ENCODE results near the gene FIGN. TPM values are rescaled to one million over a fixed set of nuclear protein-coding genes. Genes with fewer than 3 reads are reported as not detected.

The FIGN gene
- total and polyA plus RNA-seq, 9 of the 15 experiments (the other 6 are each of a cell fraction or from before 2014, with no cell fraction given): 0.02 TPM; not detected in 8

DNA sequence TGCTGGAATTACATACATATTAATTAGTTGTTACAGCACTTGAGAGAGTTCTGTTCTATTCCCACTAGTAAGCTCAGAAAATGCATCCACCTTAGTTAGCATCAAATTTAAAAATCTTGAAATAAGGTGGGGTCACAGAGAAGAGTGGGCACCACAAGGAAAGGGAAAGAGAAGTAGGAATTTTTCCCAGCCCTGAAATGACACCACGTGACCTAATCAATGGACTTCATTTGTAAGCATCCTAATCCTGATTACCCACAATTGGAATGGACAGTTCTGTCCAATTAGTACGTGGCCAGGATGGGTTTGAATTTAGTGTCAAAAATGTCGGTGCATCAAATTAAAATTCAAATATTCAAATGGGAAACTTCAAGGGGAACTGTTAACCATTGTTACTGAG, 186.8 kb downstream of the FIGN start:
- BruUV-seq (replicated peaks): no TSS peak
- TF ChIP-seq EP400 (IDR thresholded peaks at IDR 0.05) (no peak), TFE3 (CRISPR knock-in tag; IDR thresholded peaks at IDR 0.05) (peak; percentile 58), TSC22D4 (tag; IDR thresholded peaks at IDR 0.05) (no peak)
- Histone ChIP-seq H3K4me1 (replicated peaks in 1 of 2; ENCODE audit: control insufficient read depth in 2 of 2, insufficient read depth in 2 of 2, low read length in 2 of 2) (no peaks in the 10 kb centered on the region), H3K4me3 (no peak overlapping the region), H3K9me1 (ENCODE audit: control insufficient read depth, insufficient read depth, low read length) (no peaks in the 10 kb centered on the region), H3K27me3 (ENCODE audit: control insufficient read depth in 2 of 2, insufficient read depth in 2 of 2, low read length in 2 of 2) (no peaks in the 10 kb centered on the region), H3K4me2 (ENCODE audit: insufficient read depth, low read length) (no peak overlapping the region), H2AFZ (ENCODE audit: low read depth, low read length) (no peak overlapping the region), H3K9me3 (replicated peaks; ENCODE audit: control insufficient read depth, insufficient read depth, low read depth, low read length) (no peaks in the 10 kb centered on the region; the same call in 1 of the 2 replicates), H3K9ac (ENCODE audit: insufficient read depth in 1 of 2, low read depth in 2 of 2, low read length in 2 of 2) (no peak overlapping the region), H3K27ac (ENCODE audit: extremely low read depth, low read depth, low read length) (no peak overlapping the region), H4K20me1 (replicated peaks; ENCODE audit: control insufficient read depth, insufficient read depth, low read length) (no peaks in the 10 kb centered on the region), H3K79me2 (ENCODE audit: control insufficient read depth, insufficient read depth, low read length) (no peaks in the 10 kb centered on the region), H3K36me3 (ENCODE audit: control insufficient read depth, insufficient read depth, low read length) (no peaks in the 10 kb centered on the region)
- FAIRE-seq (no peak), ATAC-seq (no peak), DNase-seq (ENCODE audit: extremely low read depth in 1 of 4, low spot score in 3 of 4) (no peak)
- in situ Hi-C loops (cut with MboI) (no loop called here), intact Hi-C loops (cut with micrococcal nuclease) (no loop called here)
- ChIA-PET CTCF (ENCODE audit: low intra/inter-chr PET ratio) (no interaction called here), POLR2A (no interaction called here)
- 1% methylated on average over 3 of the region's 3 CpGs for WGBS (ENCODE audit: insufficient coverage, low coverage, missing lambda C conversion rate)

Data from K562 (cell line).